A549 (cell line): ENCODE data around the gene HDAC7. TPM values are rescaled to one million over a fixed set of nuclear protein-coding genes. Genes with fewer than 3 reads are reported as not detected.

Experiments used
- ATAC-seq, 2 experiments: fragments of 200-7000 bp in 1 of 2; fragments of >200 bp in 1 of 2; cut with Nextera tagmentation in 1 of 2; cut with Tn5 transposase in 1 of 2; 3 replicates each; pipeline versions ENCODE4 v1.8.0 to v1.9.1; 2018 to 2020; ENCODE audit warnings: mild to moderate bottlenecking in 1 of 2, moderate library complexity in 1 of 2
- CTCF ChIA-PET: fragments of 300-600 bp; sonication (Branson Sonifier 250); formaldehyde crosslinking; extraction: SDS; loops from one replicate; lab custom pipeline; 2021; ENCODE audit warnings: antibody characterized with exemption, inconsistent platforms; lab: Yijun Ruan, JAX
- POLR2A ChIA-PET: fragments of 350-600 bp; formaldehyde crosslinking; extraction: SDS; loops from one replicate; lab custom pipeline; 2021; ENCODE audit warnings: antibody characterized with exemption, inconsistent platforms; lab: Yijun Ruan, JAX
- DNase-seq, 2 experiments: peaks; one replicate each; pipeline versions ENCODE4 v3.0.0 to v3.0.0-alpha.2; 2011 to 2016; ENCODE audit warnings: low read depth in 1 of 2, low spot score in 1 of 2
- FAIRE-seq: peaks from 2 replicates; lab custom pipeline; 2011; peaks lifted over from hg19 to GRCh38; lab: Jason Lieb, UNC
- H3K27ac ChIP-seq, 2 experiments: fragments of >200 bp; sonication (Bioruptor Twin); formaldehyde crosslinking; 3 replicates each; pipeline ENCODE4 v1.5.1; 2016 to 2017
- H3K4me1 ChIP-seq: fragments of >200 bp; sonication (Bioruptor Twin); formaldehyde crosslinking; 3 replicates; pipeline ENCODE4 v1.6.1; 2016
- H3K4me2 ChIP-seq: fragments of >200 bp; sonication (Bioruptor Twin); formaldehyde crosslinking; 3 replicates; pipeline ENCODE4 v1.6.1; 2016
- H3K4me3 ChIP-seq: fragments of >200 bp; sonication (Bioruptor Twin); formaldehyde crosslinking; 3 replicates; pipeline ENCODE4 v1.5.1; 2016
- H3K9me3 ChIP-seq: fragments of >200 bp; sonication (Bioruptor Twin); formaldehyde crosslinking; 3 replicates; pipeline ENCODE4 v1.6.1; 2016
- CEBPB ChIP-seq, 2 experiments: fragments of >200 bp in 1 of 2; sonication (Bioruptor Twin) in 1 of 2; formaldehyde crosslinking in 1 of 2; IDR thresholded peaks; 2 replicates each; pipeline ENCODE4 v1.6.1; 2012 to 2016
- CHD2 ChIP-seq: fragments of 150-350 bp; IDR thresholded peaks from 2 replicates; pipeline ENCODE4 v1.6.1; 2014; ENCODE audit warnings: low read length; ENCODE audit not compliant: partially characterized antibody
- EP300 ChIP-seq, 2 experiments: fragments of >200 bp; sonication (Bioruptor Twin); formaldehyde crosslinking; IDR thresholded peaks; 2 replicates in 1 of 2; 3 replicates in 1 of 2; pipeline ENCODE4 v1.6.1; 2016 to 2017
- FOSB ChIP-seq: fragments of 250-450 bp; sonication (Bioruptor Pico); IDR thresholded peaks from 2 replicates; pipeline ENCODE4 v1.5.0; 2020; ENCODE audit warnings: mild to moderate bottlenecking, moderate library complexity
- FOSL2 ChIP-seq, 2 experiments: fragments of 450-650 bp in 1 of 2; fragments of >200 bp in 1 of 2; sonication (Bioruptor Twin) in 1 of 2; formaldehyde crosslinking; IDR thresholded peaks; 2 replicates each; pipeline versions ENCODE4 v1.5.0 to v1.6.1; 2016 to 2020; ENCODE audit warnings: mild to moderate bottlenecking in 1 of 2, moderate library complexity in 1 of 2
- FOXS1 ChIP-seq: fragments of 250-450 bp; sonication (Bioruptor Pico); IDR thresholded peaks from 2 replicates; pipeline ENCODE4 v1.5.0; 2020; ENCODE audit warnings: mild to moderate bottlenecking, moderate library complexity
- GATA3 ChIP-seq: IDR thresholded peaks from 2 replicates; pipeline ENCODE4 v1.6.1; 2012; ENCODE audit warnings: borderline replicate concordance
- HEYL ChIP-seq: fragments of 250-450 bp; sonication (Bioruptor Pico); IDR thresholded peaks from 2 replicates; pipeline ENCODE4 v1.8.0; 2021; ENCODE audit warnings: mild to moderate bottlenecking, moderate library complexity
- HOXA7 ChIP-seq: fragments of 250-450 bp; sonication (Bioruptor Pico); IDR thresholded peaks from 2 replicates; pipeline ENCODE4 v1.5.0; 2020; ENCODE audit warnings: mild to moderate bottlenecking, moderate library complexity
- HOXB13 ChIP-seq: fragments of 250-450 bp; sonication (Bioruptor Pico); IDR thresholded peaks from 2 replicates; pipeline ENCODE4 v1.5.0; 2020; ENCODE audit warnings: low read depth, mild to moderate bottlenecking, moderate library complexity
- KDM5A ChIP-seq: fragments of 200-600 bp; sonication (generic); IDR thresholded peaks from 2 replicates; pipeline ENCODE4 v1.6.1; 2016; ENCODE audit warnings: antibody characterized with exemption, mild to moderate bottlenecking
- MAZ ChIP-seq: fragments of 150-350 bp; IDR thresholded peaks from 2 replicates; pipeline ENCODE4 v1.6.1; 2014; ENCODE audit warnings: antibody characterized with exemption, low read depth, low read length, borderline replicate concordance
- NFE2L2 ChIP-seq: fragments of 150-350 bp; conservative IDR thresholded peaks from 2 replicates; pipeline ENCODE4 v1.6.1; 2014; ENCODE audit warnings: low read length
- NPAS2 ChIP-seq: fragments of 250-450 bp; sonication (Bioruptor Pico); IDR thresholded peaks from 2 replicates; pipeline ENCODE4 v1.8.0; 2022; ENCODE audit warnings: mild to moderate bottlenecking, moderate library complexity, borderline replicate concordance
- POLR2AphosphoS2 ChIP-seq: conservative IDR thresholded peaks from 2 replicates; pipeline ENCODE4 v1.6.1; 2012; ENCODE audit warnings: low read length, improper control_type of control experiment, inconsistent platforms
- RCOR1 ChIP-seq: fragments of 150-350 bp; IDR thresholded peaks from 2 replicates; pipeline ENCODE4 v1.6.1; 2014; ENCODE audit warnings: antibody characterized with exemption, low read length, low read depth
- RFX5 ChIP-seq: fragments of 450-650 bp; IDR thresholded peaks from 2 replicates; pipeline ENCODE4 v1.7.1; 2014; ENCODE audit warnings: antibody characterized with exemption, mild to moderate bottlenecking, moderate library complexity
- SMC3 ChIP-seq: fragments of >200 bp; sonication (Bioruptor Twin); formaldehyde crosslinking; IDR thresholded peaks from 3 replicates; pipeline ENCODE4 v1.6.1; 2018; ENCODE audit warnings: inconsistent platforms
- TFCP2L1 ChIP-seq: fragments of 250-450 bp; sonication (Bioruptor Pico); IDR thresholded peaks from 2 replicates; pipeline ENCODE4 v1.5.0; 2021; ENCODE audit warnings: mild to moderate bottlenecking
- ZFP36 ChIP-seq: fragments of 450-650 bp; IDR thresholded peaks from 2 replicates; pipeline ENCODE4 v1.6.1; 2014; ENCODE audit warnings: borderline replicate concordance; ENCODE audit not compliant: partially characterized antibody
- ZNF302 ChIP-seq: fragments of 250-450 bp; sonication (Bioruptor Pico); IDR thresholded peaks from 2 replicates; pipeline ENCODE4 v1.9.0; 2021; ENCODE audit warnings: inconsistent platforms, mild to moderate bottlenecking, moderate library complexity
- WGBS: methylation state at CpG from one replicate; pipeline ENCODE4 v1.1.6; 2017; ENCODE audit errors: missing lambda C conversion rate; 5-methylcytosine and 5-hydroxymethylcytosine counted together
- polyA plus RNA-seq, 4 experiments: library from polyadenylated mRNA; depleted of rRNA in 3 of 4; stranded (reverse); fragments of >200 nt; fragmentation: RNase III in 1 of 4; extraction: RNeasy Plus Mini Kit Qiagen cat#74134 plus additional on column Dnase treatment in 1 of 4; gene quantifications; 2 replicates in 3 of 4; 3 replicates in 1 of 4; pipeline ENCODE4 v1.2.3, GENCODE V29; 2011 to 2017
- TF ChIP-seq, protein P1 (sequence below): fragments of 250-450 bp; sonication (Bioruptor Pico); IDR thresholded peaks from 2 replicates; pipeline ENCODE4 v1.5.0; 2021; ENCODE audit warnings: mild to moderate bottlenecking, moderate library complexity, borderline replicate concordance
- TF ChIP-seq, protein P2 (sequence below): fragments of 250-450 bp; sonication (Bioruptor Pico); IDR thresholded peaks from 2 replicates; pipeline ENCODE4 v1.5.0; 2020; ENCODE audit warnings: low read depth, mild to moderate bottlenecking, moderate library complexity
- TF ChIP-seq, protein P3 (sequence below): fragments of >200 bp; sonication (Bioruptor Twin); formaldehyde crosslinking; IDR thresholded peaks from 3 replicates; pipeline ENCODE4 v1.6.1; 2016

Gene HDAC7
- polyA plus RNA-seq, 2 of the 4 experiments (the other 2 are of a cell fraction) = 17.2 to 36.0 TPM

DNA sequence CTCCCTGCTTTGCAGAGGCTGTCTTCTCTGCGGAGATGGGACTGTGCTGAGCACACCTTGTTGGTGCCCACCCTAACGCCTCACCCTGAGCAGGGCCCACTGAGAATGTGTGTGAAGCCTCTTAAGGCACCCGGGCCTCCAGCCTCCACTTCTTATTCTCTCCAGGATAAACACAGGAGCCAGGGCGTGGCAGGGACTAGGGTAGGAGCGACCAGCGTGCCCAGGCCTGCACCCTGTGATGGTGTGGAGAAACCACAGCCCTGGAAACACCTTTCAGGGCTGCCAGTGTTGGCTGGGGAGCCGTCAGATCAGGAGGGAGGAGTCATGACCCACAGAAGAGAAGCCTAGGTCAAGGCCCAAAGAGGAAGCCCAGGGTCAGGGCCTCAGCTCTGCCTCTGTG is 43.8 kb upstream of the HDAC7 start:
- H3K27ac ChIP-seq = no peak overlapping the region
- ChIA-PET POLR2A (no interaction called here), CTCF (interaction anchor here (0.8 to 5.9 kb wide), 6 partner anchors 25 to 149 kb away, joined by 3 to 24 read pairs (median 3); no protein-coding TSS in a partner anchor)
- ATAC-seq = no peak
- no peak overlapping the region for H3K4me2 ChIP-seq
- TF ChIP-seq CEBPB (IDR thresholded peaks at IDR 0.05) (no peak), GATA3 (no peak), NPAS2 (CRISPR knock-in tag) (no peak), RCOR1 (no peak), FOSL2 (IDR thresholded peaks at IDR 0.05) (no peak), FOSL2 (CRISPR knock-in tag; IDR thresholded peaks at IDR 0.05) (no peak), TFCP2L1 (no peak), CHD2 (no peak), RFX5 (no peak), POLR2AphosphoS2 (no peak), ZFP36 (no peak)
- TF ChIP-seq, protein P1, sequence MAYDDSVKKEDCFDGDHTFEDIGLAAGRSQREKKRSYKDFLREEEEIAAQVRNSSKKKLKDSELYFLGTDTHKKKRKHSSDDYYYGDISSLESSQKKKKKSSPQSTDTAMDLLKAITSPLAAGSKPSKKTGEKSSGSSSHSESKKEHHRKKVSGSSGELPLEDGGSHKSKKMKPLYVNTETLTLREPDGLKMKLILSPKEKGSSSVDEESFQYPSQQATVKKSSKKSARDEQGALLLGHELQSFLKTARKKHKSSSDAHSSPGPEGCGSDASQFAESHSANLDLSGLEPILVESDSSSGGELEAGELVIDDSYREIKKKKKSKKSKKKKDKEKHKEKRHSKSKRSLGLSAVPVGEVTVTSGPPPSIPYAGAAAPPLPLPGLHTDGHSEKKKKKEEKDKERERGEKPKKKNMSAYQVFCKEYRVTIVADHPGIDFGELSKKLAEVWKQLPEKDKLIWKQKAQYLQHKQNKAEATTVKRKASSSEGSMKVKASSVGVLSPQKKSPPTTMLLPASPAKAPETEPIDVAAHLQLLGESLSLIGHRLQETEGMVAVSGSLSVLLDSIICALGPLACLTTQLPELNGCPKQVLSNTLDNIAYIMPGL (CRISPR knock-in tag) = no peak
- TF ChIP-seq, protein P2, sequence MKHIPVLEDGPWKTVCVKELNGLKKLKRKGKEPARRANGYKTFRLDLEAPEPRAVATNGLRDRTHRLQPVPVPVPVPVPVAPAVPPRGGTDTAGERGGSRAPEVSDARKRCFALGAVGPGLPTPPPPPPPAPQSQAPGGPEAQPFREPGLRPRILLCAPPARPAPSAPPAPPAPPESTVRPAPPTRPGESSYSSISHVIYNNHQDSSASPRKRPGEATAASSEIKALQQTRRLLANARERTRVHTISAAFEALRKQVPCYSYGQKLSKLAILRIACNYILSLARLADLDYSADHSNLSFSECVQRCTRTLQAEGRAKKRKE (CRISPR knock-in tag) = no peak
- 63% methylated on average over 7 of the region's 7 CpGs for WGBS
- no peaks in the 10 kb centered on the region for H3K4me1 ChIP-seq
- DNase-seq = no peak
- H3K9me3 ChIP-seq = no peaks in the 10 kb centered on the region
- FAIRE-seq = no peak
- no peak overlapping the region for H3K4me3 ChIP-seq

DNA sequence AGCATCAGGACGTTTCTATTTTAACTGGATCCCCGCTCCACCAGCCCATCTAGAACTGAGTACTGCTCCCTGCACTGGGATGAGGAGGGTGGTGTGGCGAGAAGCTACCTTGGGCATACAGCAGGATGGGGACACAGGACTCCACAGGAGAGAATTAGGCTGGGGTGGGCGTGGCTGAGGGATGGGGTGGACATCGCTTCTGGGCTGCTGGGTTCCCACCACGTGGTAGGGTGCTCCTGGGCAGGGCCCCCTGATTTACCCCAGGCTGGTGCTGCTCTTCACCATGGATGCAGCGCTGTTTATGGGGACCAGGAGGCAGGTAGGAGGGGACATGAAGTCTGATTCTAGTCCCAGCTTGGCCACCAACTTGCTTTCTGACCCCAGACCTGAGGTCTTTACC is 43.2 kb upstream of the HDAC7 start:
- no peak overlapping the region for H3K4me3 ChIP-seq
- FAIRE-seq (no peak), DNase-seq (no peak), ATAC-seq (no peak)
- 72% methylated on average over 7 of the region's 7 CpGs for WGBS
- TF ChIP-seq HEYL (no peak), MAZ (no peak), ZNF302 (no peak), GATA3 (no peak), EP300 (IDR thresholded peaks at IDR 0.05) (no peak), NFE2L2 (no peak), FOXS1 (CRISPR knock-in tag) (no peak), HOXA7 (CRISPR knock-in tag) (no peak), HOXB13 (CRISPR knock-in tag) (no peak), KDM5A (no peak), FOSB (CRISPR knock-in tag) (no peak)
- POLR2A ChIA-PET = no interaction called here
- no peak overlapping the region for H3K4me2 ChIP-seq
- CTCF ChIA-PET = interaction anchor here (0.6 to 5.9 kb wide), 9 partner anchors 9 to 150 kb away, joined by 3 to 24 read pairs (median 3); partner anchors contain the start of gene TMEM106C
- no peaks in the 10 kb centered on the region for H3K4me1 ChIP-seq
- no peaks in the 10 kb centered on the region for H3K9me3 ChIP-seq
- H3K27ac ChIP-seq = no peak overlapping the region

DNA sequence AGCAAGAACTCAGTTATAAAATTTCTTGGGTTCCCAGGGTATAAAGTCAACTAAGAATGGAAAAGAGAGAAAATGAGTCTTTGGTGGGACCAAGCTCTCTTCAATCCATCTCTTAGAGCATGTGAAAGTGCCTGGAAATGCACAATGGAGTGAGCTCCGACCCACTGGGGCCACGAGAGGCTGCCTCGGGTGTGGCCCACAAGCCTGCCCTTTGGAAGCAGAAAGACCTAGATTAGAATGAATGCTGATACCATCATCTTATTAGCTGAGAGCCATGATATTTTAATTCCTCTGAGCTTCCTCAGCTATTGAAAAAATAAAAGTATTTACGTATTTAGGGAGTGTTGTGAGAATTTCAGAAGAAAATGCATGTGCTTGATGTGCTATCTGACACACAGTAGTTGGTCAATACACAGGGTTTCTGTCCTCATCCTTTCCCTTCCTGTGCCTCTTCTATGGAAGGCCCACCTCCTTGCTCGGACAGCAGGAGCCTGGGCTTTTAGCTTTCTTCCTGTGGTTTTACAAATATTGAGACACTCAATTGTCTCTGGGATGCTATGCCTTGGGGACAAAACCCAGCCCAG is 42.6 kb upstream of the HDAC7 start:
- ATAC-seq (no peak), DNase-seq (no peak), FAIRE-seq (no peak)
- ChIA-PET CTCF (interaction anchor here (0.6 to 5.9 kb wide), 11 partner anchors 10 to 149 kb away, joined by 3 to 24 read pairs (median 3); partner anchors contain the start of gene TMEM106C), POLR2A (no interaction called here)
- H3K27ac ChIP-seq = no peak overlapping the region
- no peak overlapping the region for H3K4me3 ChIP-seq
- no peaks in the 10 kb centered on the region for H3K9me3 ChIP-seq
- 71% methylated on average over 5 of the region's 5 CpGs for WGBS
- TF ChIP-seq FOSL2 (IDR thresholded peaks at IDR 0.05) = no peak
- no peak for TF ChIP-seq FOSL2 (CRISPR knock-in tag; IDR thresholded peaks at IDR 0.05)
- TF ChIP-seq HEYL = no peak
- TF ChIP-seq, protein P3, sequence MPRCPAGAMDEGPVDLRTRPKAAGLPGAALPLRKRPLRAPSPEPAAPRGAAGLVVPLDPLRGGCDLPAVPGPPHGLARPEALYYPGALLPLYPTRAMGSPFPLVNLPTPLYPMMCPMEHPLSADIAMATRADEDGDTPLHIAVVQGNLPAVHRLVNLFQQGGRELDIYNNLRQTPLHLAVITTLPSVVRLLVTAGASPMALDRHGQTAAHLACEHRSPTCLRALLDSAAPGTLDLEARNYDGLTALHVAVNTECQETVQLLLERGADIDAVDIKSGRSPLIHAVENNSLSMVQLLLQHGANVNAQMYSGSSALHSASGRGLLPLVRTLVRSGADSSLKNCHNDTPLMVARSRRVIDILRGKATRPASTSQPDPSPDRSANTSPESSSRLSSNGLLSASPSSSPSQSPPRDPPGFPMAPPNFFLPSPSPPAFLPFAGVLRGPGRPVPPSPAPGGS = no peak
- no peak for TF ChIP-seq GATA3
- no peak for TF ChIP-seq SMC3
- TF ChIP-seq NFE2L2 = no peak
- no peaks in the 10 kb centered on the region for H3K4me1 ChIP-seq
- no peak overlapping the region for H3K4me2 ChIP-seq
